Neuron (in vitro differentiated cells): ENCODE results near the gene EZH2.

ENCODE experiments used
- H2AFZ ChIP-seq: one replicate; pipeline ENCODE4 v1.6.1; 2013; ENCODE audit warnings: low read depth, mild to moderate bottlenecking, inconsistent platforms, low read length, moderate library complexity
- H3K27me3 ChIP-seq: one replicate; pipeline ENCODE4 v1.6.1; 2013; ENCODE audit warnings: low read length; ENCODE audit not compliant: insufficient read depth
- H3K36me3 ChIP-seq: one replicate; pipeline ENCODE4 v1.6.1; 2013; ENCODE audit warnings: low read length; ENCODE audit not compliant: insufficient read depth
- H3K4me1 ChIP-seq: one replicate; pipeline ENCODE4 v1.6.1; 2013; ENCODE audit warnings: low read length; ENCODE audit not compliant: insufficient read depth
- H3K4me3 ChIP-seq: 2 replicates; pipeline ENCODE4 v1.5.1; 2013; ENCODE audit warnings: mild to moderate bottlenecking, low read length, moderate library complexity
- H3K9me3 ChIP-seq: one replicate; pipeline ENCODE4 v1.6.1; 2013; ENCODE audit warnings: low read length

Gene EZH2

GRCh38 chr7:148789220-148789619 is 94.9 kb downstream of the EZH2 start:
- H3K27me3 ChIP-seq = no peaks in the 10 kb centered on the region
- H3K4me3 ChIP-seq = no peak overlapping the region
- no peaks in the 10 kb centered on the region for H3K4me1 ChIP-seq
- no peak overlapping the region for H2AFZ ChIP-seq
- H3K36me3 ChIP-seq = peaks cover 73% of the 10 kb centered on the region
- H3K9me3 ChIP-seq = no peaks in the 10 kb centered on the region

- peaks cover 67% of the 10 kb centered on the region for H3K36me3 ChIP-seq
- no peaks in the 10 kb centered on the region for H3K27me3 ChIP-seq
These were observed 96.4 kb downstream of the EZH2 start for GRCh38 chr7:148787571-148788295.

GRCh38 chr7:148783801-148784527 is 100.1 kb downstream of the EZH2 start:
- H3K4me3 ChIP-seq = no peak overlapping the region
- no peaks in the 10 kb centered on the region for H3K9me3 ChIP-seq
- H3K27me3 ChIP-seq = no peaks in the 10 kb centered on the region
- peaks cover 50% of the 10 kb centered on the region for H3K36me3 ChIP-seq
- no peaks in the 10 kb centered on the region for H3K4me1 ChIP-seq
- H2AFZ ChIP-seq = no peak overlapping the region

More at GRCh38 chr7:148787571-148788295, 96.4 kb downstream of the EZH2 start:
- H3K4me3 ChIP-seq = no peak overlapping the region
- H3K4me1 ChIP-seq = no peaks in the 10 kb centered on the region
- no peaks in the 10 kb centered on the region for H3K9me3 ChIP-seq
- no peak overlapping the region for H2AFZ ChIP-seq

- Histone ChIP-seq H3K36me3 (peaks cover 49% of the 10 kb centered on the region), H3K4me1 (no peaks in the 10 kb centered on the region), H3K27me3 (no peaks in the 10 kb centered on the region), H3K4me3 (no peak overlapping the region), H2AFZ (no peak overlapping the region), H3K9me3 (no peaks in the 10 kb centered on the region)
These were observed 101.2 kb downstream of the EZH2 start for GRCh38 chr7:148782757-148783456.

GRCh38 chr7:148774471-148774870 is 109.6 kb downstream of the EZH2 start:
- H3K9me3 ChIP-seq = no peaks in the 10 kb centered on the region
- H2AFZ ChIP-seq = no peak overlapping the region
- H3K27me3 ChIP-seq = no peaks in the 10 kb centered on the region
- peaks cover 15% of the 10 kb centered on the region for H3K4me1 ChIP-seq
- peaks cover 36% of the 10 kb centered on the region for H3K36me3 ChIP-seq
- no peak overlapping the region for H3K4me3 ChIP-seq

GRCh38 chr7:148773334-148773733 is 110.8 kb downstream of the EZH2 start:
- H3K27me3 ChIP-seq = no peaks in the 10 kb centered on the region
- no peaks in the 10 kb centered on the region for H3K9me3 ChIP-seq
- H2AFZ ChIP-seq = no peak overlapping the region
- H3K36me3 ChIP-seq = peaks cover 38% of the 10 kb centered on the region
- no peak overlapping the region for H3K4me3 ChIP-seq
- H3K4me1 ChIP-seq = peaks cover 15% of the 10 kb centered on the region

GRCh38 chr7:148772297-148773089 is 111.6 kb downstream of the EZH2 start:
- peaks cover 43% of the 10 kb centered on the region for H3K36me3 ChIP-seq

GRCh38 chr7:148770004-148770403 is 114.1 kb downstream of the EZH2 start:
- H3K9me3 ChIP-seq = no peaks in the 10 kb centered on the region
- no peaks in the 10 kb centered on the region for H3K27me3 ChIP-seq
- H3K36me3 ChIP-seq = peaks cover 51% of the 10 kb centered on the region
- H3K4me3 ChIP-seq = no peak overlapping the region
- peaks cover 15% of the 10 kb centered on the region for H3K4me1 ChIP-seq
- no peak overlapping the region for H2AFZ ChIP-seq

More at GRCh38 chr7:148772297-148773089, 111.6 kb downstream of the EZH2 start:
- no peak overlapping the region for H3K4me3 ChIP-seq
- no peaks in the 10 kb centered on the region for H3K27me3 ChIP-seq
- no peaks in the 10 kb centered on the region for H3K9me3 ChIP-seq
- H3K4me1 ChIP-seq = peaks cover 15% of the 10 kb centered on the region
- H2AFZ ChIP-seq = no peak overlapping the region

- Histone ChIP-seq H3K36me3 (peaks cover 58% of the 10 kb centered on the region), H3K9me3 (no peaks in the 10 kb centered on the region), H3K27me3 (no peaks in the 10 kb centered on the region), H3K4me3 (no peak overlapping the region), H3K4me1 (no peaks in the 10 kb centered on the region), H2AFZ (no peak overlapping the region)
These were observed 120.5 kb downstream of the EZH2 start for GRCh38 chr7:148763622-148764021.

GRCh38 chr7:148761499-148762278 is 122.4 kb downstream of the EZH2 start:
- Histone ChIP-seq H2AFZ (no peak overlapping the region), H3K9me3 (no peaks in the 10 kb centered on the region), H3K4me1 (no peaks in the 10 kb centered on the region), H3K27me3 (no peaks in the 10 kb centered on the region), H3K36me3 (peaks cover 56% of the 10 kb centered on the region), H3K4me3 (no peak overlapping the region)
